Measurements from ENCODE around the gene ST8SIA1. TPM values are rescaled to one million over a fixed set of nuclear protein-coding genes. Genes with fewer than 3 reads are reported as not detected.

Gene ST8SIA1
- total RNA-seq, 1 experiment from 2014 or later, result not detected

GRCh38 chr12:22188431-22188830 lies 146.1 kb downstream of the ST8SIA1 start:
- no peak overlapping the region for H3K4ac ChIP-seq (ENCODE audit: low read depth, low read length)
- no peaks in the 10 kb centered on the region for H3K79me1 ChIP-seq (ENCODE audit: insufficient read depth, low read depth, low read length, poor library complexity, severe bottlenecking)
- H2AFZ ChIP-seq (ENCODE audit: low read length), result no peak overlapping the region
- H4K8ac ChIP-seq (replicated peaks; ENCODE audit: insufficient read length, low read depth, low read length), result no peak overlapping the region
- H2BK15ac ChIP-seq (ENCODE audit: low read depth, low read length), result no peak overlapping the region
- no peak overlapping the region for H2BK120ac ChIP-seq (ENCODE audit: low read depth, low read length, poor library complexity, severe bottlenecking)
- H3K4me3 Mint-ChIP-seq, result no peak overlapping the region
- no CpG with 5 or more reads among the region's 3 CpGs for WGBS (ENCODE audit: extremely low coverage, insufficient read length, low lambda C conversion rate)
- H2BK20ac ChIP-seq (ENCODE audit: low read depth, low read length, poor library complexity, severe bottlenecking), result no peak overlapping the region
- no peak overlapping the region for H4K5ac ChIP-seq (ENCODE audit: insufficient read length, low read depth, low read length)
- no peaks in the 10 kb centered on the region for H3K9me3 ChIP-seq (ENCODE audit: control insufficient read depth, low read depth, low read length)
- no peak overlapping the region for H2BK5ac ChIP-seq (ENCODE audit: insufficient read length, low read length)
- no peak overlapping the region for H3K18ac ChIP-seq (ENCODE audit: insufficient read length, low read depth, low read length)
- peaks cover 5% of the 10 kb centered on the region for H3K27me3 Mint-ChIP-seq (ENCODE audit: low read depth)
- H3K23ac ChIP-seq (ENCODE audit: insufficient read length, low read depth, low read length), result no peak overlapping the region
- no peak for DNase-seq
- H3K27ac Mint-ChIP-seq, result no peak overlapping the region
- no peak overlapping the region for H2AK5ac ChIP-seq (ENCODE audit: insufficient read length, low read length)
- no peaks in the 10 kb centered on the region for H3K23me2 ChIP-seq (ENCODE audit: insufficient read length, low read depth, low read length, poor library complexity, severe bottlenecking)
- H3K4me2 ChIP-seq (ENCODE audit: insufficient read depth, insufficient read length, low read length), result no peak overlapping the region
- H3K79me2 ChIP-seq (ENCODE audit: insufficient read depth, low read length), result no peaks in the 10 kb centered on the region
- TF ChIP-seq CTCF (conservative IDR thresholded peaks at IDR 0.05), result no peak
- no peak overlapping the region for H3K9ac ChIP-seq (ENCODE audit: extremely low read depth, insufficient read length, low read length)
- no peak overlapping the region for H2BK12ac ChIP-seq (ENCODE audit: insufficient read length, low read depth, low read length)
- H3K56ac ChIP-seq (ENCODE audit: insufficient read length, low read depth, low read length), result no peak overlapping the region
- H3K4me1 Mint-ChIP-seq, result peaks cover 2% of the 10 kb centered on the region in 2 experiments; a peak in 2 of 4 replicates
- H3K27me3 ChIP-seq (ENCODE audit: insufficient read depth, low read length), result no peaks in the 10 kb centered on the region
- no peaks in the 10 kb centered on the region for H3K36me3 Mint-ChIP-seq (ENCODE audit: insufficient read depth in 1 of 3, low read depth in 3 of 3)
- no peaks in the 10 kb centered on the region for H3K9me3 Mint-ChIP-seq
- H3K27ac ChIP-seq (ENCODE audit: insufficient read length, low read depth, low read length), result no peak overlapping the region
- no peak overlapping the region for H3K14ac ChIP-seq (ENCODE audit: insufficient read depth, low read length)
- no peak overlapping the region for H3T11ph ChIP-seq (ENCODE audit: low read length)
- H4K91ac ChIP-seq (ENCODE audit: insufficient read length, low read depth, low read length), result no peak overlapping the region
- no peaks in the 10 kb centered on the region for H4K20me1 ChIP-seq (ENCODE audit: control insufficient read depth, insufficient read depth, insufficient read length)
- no peaks in the 10 kb centered on the region for H3K4me1 ChIP-seq (ENCODE audit: insufficient read depth, low read length)
